WTC11 (cell line): ENCODE measurements around the gene ACTN1. TPM values are rescaled to one million over a fixed set of nuclear protein-coding genes. Genes with fewer than 3 reads are reported as not detected.

Experiments used
- ATAC-seq: fragments of 200-7000 bp; cut with Tn5 transposase; 2 replicates; pipeline ENCODE4 v1.10.0; 2021; ENCODE audit warnings: mild to moderate bottlenecking, moderate library complexity
- CTCF ChIA-PET: fragments of 300-600 bp; sonication (Branson Sonifier 250); formaldehyde crosslinking; loops from one replicate; lab custom pipeline; 2021; ENCODE audit warnings: antibody characterized with exemption; lab: Charles Lee
- POLR2A ChIA-PET: fragments of 350-600 bp; sonication (Branson Sonifier 250); formaldehyde crosslinking; loops from one replicate; lab custom pipeline; 2021; ENCODE audit warnings: antibody characterized with exemption; lab: Charles Lee
- DNase-seq: peaks from one replicate; pipeline ENCODE4 v3.0.0; 2021; ENCODE audit warnings: low spot score
- H3K27ac Mint-ChIP-seq: 2 replicates; pipeline ENCODE4 v1.8.0; 2021; ENCODE audit warnings: mixed read lengths
- H3K27me3 Mint-ChIP-seq: 2 replicates; pipeline ENCODE4 v1.8.0; 2021; ENCODE audit warnings: low read depth, mild to moderate bottlenecking, moderate library complexity, mixed read lengths
- H3K36me3 Mint-ChIP-seq: 2 replicates; pipeline ENCODE4 v1.8.0; 2021; ENCODE audit warnings: mixed read lengths
- H3K4me1 Mint-ChIP-seq: 2 replicates; pipeline ENCODE4 v1.8.0; 2022; ENCODE audit warnings: mixed read lengths
- H3K4me3 Mint-ChIP-seq: 2 replicates; pipeline ENCODE4 v1.8.0; 2021; ENCODE audit warnings: mild to moderate bottlenecking, moderate library complexity, mixed read lengths
- H3K9me3 Mint-ChIP-seq: 2 replicates; pipeline ENCODE4 v1.8.0; 2021; ENCODE audit warnings: mixed read lengths
- ATF2 ChIP-seq: sonication (generic); formaldehyde crosslinking; IDR thresholded peaks from 2 replicates; pipeline ENCODE4 v1.8.1; 2022; ENCODE audit warnings: low read depth, missing genetic modification reagents, borderline replicate concordance
- ATF6 ChIP-seq: sonication (generic); formaldehyde crosslinking; IDR thresholded peaks from 2 replicates; pipeline ENCODE4 v1.8.1; 2023; ENCODE audit warnings: mild to moderate bottlenecking, missing genetic modification reagents
- E2F5 ChIP-seq: sonication (generic); formaldehyde crosslinking; IDR thresholded peaks from 2 replicates; pipeline ENCODE4 v1.8.1; 2022; ENCODE audit warnings: mild to moderate bottlenecking, moderate library complexity, missing genetic modification reagents
- EMX1 ChIP-seq: fragments of 250-450 bp; sonication (Bioruptor Pico); IDR thresholded peaks from 2 replicates; pipeline ENCODE4 v1.8.0; 2021; ENCODE audit warnings: mild to moderate bottlenecking
- FOXP4 ChIP-seq: sonication (generic); formaldehyde crosslinking; IDR thresholded peaks from 2 replicates; pipeline ENCODE4 v1.8.0; 2022; ENCODE audit warnings: mild to moderate bottlenecking, missing genetic modification reagents
- MXD4 ChIP-seq: fragments of 250-450 bp; sonication (Bioruptor Pico); IDR thresholded peaks from 2 replicates; pipeline ENCODE4 v1.8.0; 2021; ENCODE audit warnings: mild to moderate bottlenecking, moderate library complexity, borderline replicate concordance
- OVOL2 ChIP-seq: fragments of 250-450 bp; sonication (Bioruptor Pico); IDR thresholded peaks from 2 replicates; pipeline ENCODE4 v1.9.0; 2021; ENCODE audit warnings: mild to moderate bottlenecking, borderline replicate concordance
- TP53 ChIP-seq: sonication (generic); formaldehyde crosslinking; IDR thresholded peaks from 2 replicates; pipeline ENCODE4 v1.8.1; 2023; ENCODE audit warnings: mild to moderate bottlenecking, missing genetic modification reagents
- ZBTB21 ChIP-seq: sonication (generic); formaldehyde crosslinking; IDR thresholded peaks from 2 replicates; pipeline ENCODE4 v1.8.1; 2023; ENCODE audit warnings: mild to moderate bottlenecking, missing genetic modification reagents, borderline replicate concordance
- ZNF232 ChIP-seq: sonication (generic); formaldehyde crosslinking; IDR thresholded peaks from 2 replicates; pipeline ENCODE4 v1.8.0; 2022; ENCODE audit warnings: mild to moderate bottlenecking, missing genetic modification reagents
- ZNF425 ChIP-seq: fragments of 250-450 bp; sonication (Bioruptor Pico); conservative IDR thresholded peaks from 2 replicates; pipeline ENCODE4 v1.9.0; 2021; ENCODE audit warnings: mild to moderate bottlenecking
- ZNF532 ChIP-seq: fragments of 250-450 bp; sonication (Bioruptor Pico); IDR thresholded peaks from 2 replicates; pipeline ENCODE4 v1.9.0; 2021; ENCODE audit warnings: mild to moderate bottlenecking, borderline replicate concordance
- total RNA-seq: library from RNA; stranded (reverse); gene quantifications from 3 replicates; pipeline ENCODE4 v1.2.3, GENCODE V29; 2021

ACTN1 gene
- total RNA-seq, 1 experiment from 2014 or later, result 196 TPM

GRCh38 chr14:68981539-68981976 lies 2.5 kb upstream of the ACTN1 start:
- H3K36me3 Mint-ChIP-seq, result no peaks in the 10 kb centered on the region; the same call in 1 of the 2 replicates
- DNase-seq (no peak), ATAC-seq (no peak)
- H3K9me3 Mint-ChIP-seq, result peaks cover 3% of the 10 kb centered on the region; the same call in 1 of the 2 replicates
- ChIA-PET CTCF (no interaction called here), POLR2A (interaction anchor here (0.6 kb wide), 1 partner anchor 87 kb away, joined by 9 read pairs; no protein-coding TSS in a partner anchor)
- peaks cover 34% of the 10 kb centered on the region for H3K4me1 Mint-ChIP-seq
- no peak for TF ChIP-seq TP53 (CRISPR knock-in tag)
- TF ChIP-seq ATF6, result no peak
- TF ChIP-seq ZNF532 (CRISPR knock-in tag), result no peak
- no peak for TF ChIP-seq E2F5
- TF ChIP-seq FOXP4 (CRISPR knock-in tag), result no peak
- TF ChIP-seq ZBTB21 (CRISPR knock-in tag), result no peak
- no peak for TF ChIP-seq MXD4
- no peak for TF ChIP-seq ATF2 (CRISPR knock-in tag)
- no peak for TF ChIP-seq ZNF232 (CRISPR knock-in tag)
- no peak for TF ChIP-seq ZNF425 (CRISPR knock-in tag)
- no peak for TF ChIP-seq EMX1 (CRISPR knock-in tag)
- no peak for TF ChIP-seq OVOL2 (CRISPR knock-in tag)
- H3K27me3 Mint-ChIP-seq, result peaks cover 7% of the 10 kb centered on the region
- no peak overlapping the region for H3K27ac Mint-ChIP-seq
- H3K4me3 Mint-ChIP-seq, result no peak overlapping the region
